ENCODE data around the gene PPIG.

Gene PPIG

DNA sequence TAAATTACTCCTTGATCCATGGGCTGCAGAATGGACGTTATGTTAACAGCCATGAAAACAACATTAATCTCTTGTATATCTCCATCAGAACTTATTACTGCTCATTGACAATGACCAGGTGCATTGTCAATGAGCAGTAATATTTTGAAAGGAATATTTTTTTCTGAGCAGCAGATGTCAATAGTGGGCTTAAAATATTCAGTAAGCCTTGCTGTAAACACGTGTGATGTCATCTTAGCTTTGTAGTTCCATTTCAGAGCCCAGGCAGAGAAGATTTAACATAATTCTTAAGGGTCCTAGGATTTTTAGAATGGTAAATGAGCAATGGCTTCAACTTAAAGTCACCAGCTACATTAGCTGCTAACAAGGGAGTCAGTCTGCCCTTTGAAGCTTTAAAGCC is 83.4 kb downstream of the PPIG start:
- DNase-seq (ENCODE audit: low read depth): no peak
- in situ Hi-C loops (cut with HindIII; ENCODE audit: low sequenced_read_pairs): no loop called here
- TF ChIP-seq, protein P1, sequence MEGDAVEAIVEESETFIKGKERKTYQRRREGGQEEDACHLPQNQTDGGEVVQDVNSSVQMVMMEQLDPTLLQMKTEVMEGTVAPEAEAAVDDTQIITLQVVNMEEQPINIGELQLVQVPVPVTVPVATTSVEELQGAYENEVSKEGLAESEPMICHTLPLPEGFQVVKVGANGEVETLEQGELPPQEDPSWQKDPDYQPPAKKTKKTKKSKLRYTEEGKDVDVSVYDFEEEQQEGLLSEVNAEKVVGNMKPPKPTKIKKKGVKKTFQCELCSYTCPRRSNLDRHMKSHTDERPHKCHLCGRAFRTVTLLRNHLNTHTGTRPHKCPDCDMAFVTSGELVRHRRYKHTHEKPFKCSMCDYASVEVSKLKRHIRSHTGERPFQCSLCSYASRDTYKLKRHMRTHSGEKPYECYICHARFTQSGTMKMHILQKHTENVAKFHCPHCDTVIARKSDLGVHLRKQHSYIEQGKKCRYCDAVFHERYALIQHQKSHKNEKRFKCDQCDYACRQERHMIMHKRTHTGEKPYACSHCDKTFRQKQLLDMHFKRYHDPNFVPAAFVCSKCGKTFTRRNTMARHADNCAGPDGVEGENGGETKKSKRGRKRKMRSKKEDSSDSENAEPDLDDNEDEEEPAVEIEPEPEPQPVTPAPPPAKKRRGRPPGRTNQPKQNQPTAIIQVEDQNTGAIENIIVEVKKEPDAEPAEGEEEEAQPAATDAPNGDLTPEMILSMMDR (IDR thresholded peaks at IDR 0.05; ENCODE audit: low read depth, low read length, missing control alignments): no peak

DNA sequence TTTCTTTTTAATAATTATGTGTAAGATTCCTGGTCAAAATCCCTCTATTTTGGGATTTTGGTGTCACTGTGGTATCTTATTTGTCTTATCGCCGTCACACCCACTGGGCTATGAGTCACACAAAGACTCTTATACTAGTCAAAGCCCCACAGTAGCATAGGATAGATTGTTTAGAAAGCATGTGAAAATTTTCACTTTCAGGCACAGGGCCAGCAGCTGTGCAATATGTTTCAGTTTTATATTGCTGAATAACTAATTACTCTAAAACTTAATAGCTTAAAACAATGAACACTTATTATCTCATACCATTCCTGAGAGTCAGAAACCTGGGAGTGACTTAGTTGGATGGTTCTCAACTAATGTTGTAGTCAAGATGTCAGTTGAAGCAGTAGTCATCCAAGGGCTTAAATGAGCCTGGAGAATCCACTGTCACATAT is 86.1 kb downstream of the PPIG start:
- TF ChIP-seq, protein P1 (IDR thresholded peaks at IDR 0.05; ENCODE audit: low read depth, low read length, missing control alignments): no peak
- DNase-seq (ENCODE audit: low read depth): no peak
- no peak overlapping the region for H3K4me3 ChIP-seq (ENCODE audit: low read depth, low read length)
- in situ Hi-C loops (cut with HindIII; ENCODE audit: low sequenced_read_pairs): no loop called here

More for the DNA sequence above, 83.4 kb downstream of the PPIG start:
- no peak overlapping the region for H3K4me3 ChIP-seq (ENCODE audit: low read depth, low read length)

DNA sequence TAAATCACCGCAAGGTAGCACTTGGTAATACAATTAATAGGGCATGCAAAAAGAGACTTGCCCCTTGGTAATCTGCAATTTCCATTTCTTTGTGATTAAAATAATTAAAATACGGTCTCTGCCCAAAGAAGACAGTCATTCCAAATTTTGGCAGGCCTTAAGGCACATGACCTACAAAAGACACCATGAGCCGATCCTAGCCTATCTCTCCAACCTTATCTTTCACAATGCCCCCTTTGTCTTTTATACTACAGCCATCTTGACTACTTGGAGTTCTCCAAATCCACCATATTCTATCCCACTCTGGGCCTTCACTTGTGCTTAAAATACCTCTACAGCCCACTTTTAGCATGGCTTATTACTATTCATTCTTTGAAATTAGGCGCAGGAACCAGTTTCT is 86.8 kb downstream of the PPIG start:
- in situ Hi-C loops (cut with HindIII; ENCODE audit: low sequenced_read_pairs): no loop called here
- H3K4me3 ChIP-seq (ENCODE audit: low read depth, low read length): no peak overlapping the region
- no peak for DNase-seq (ENCODE audit: low read depth)
- TF ChIP-seq, protein P1 (IDR thresholded peaks at IDR 0.05; ENCODE audit: low read depth, low read length, missing control alignments): no peak

DNA sequence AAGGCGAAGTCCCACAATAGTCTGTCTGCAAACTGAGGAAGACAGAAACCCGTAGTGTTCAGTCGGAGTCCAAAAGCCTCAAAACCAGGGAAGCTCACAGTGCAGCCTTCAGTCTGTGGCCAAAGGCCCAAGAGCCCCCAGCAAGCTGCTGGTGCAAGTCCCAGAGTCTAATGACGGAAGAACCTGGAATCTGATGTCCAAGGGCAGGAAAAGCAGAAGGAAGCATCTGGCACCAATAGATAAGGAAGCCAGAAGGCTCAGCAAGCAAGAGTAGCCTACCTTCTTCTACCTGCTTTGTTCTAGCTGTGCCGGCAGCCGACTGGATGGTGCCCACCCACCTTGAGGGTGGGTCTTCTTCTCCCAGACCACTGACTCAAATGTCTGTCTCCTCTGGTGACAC is 88.3 kb downstream of the PPIG start:
- TF ChIP-seq, protein P1 (IDR thresholded peaks at IDR 0.05; ENCODE audit: low read depth, low read length, missing control alignments): no peak
- in situ Hi-C loops (cut with HindIII; ENCODE audit: low sequenced_read_pairs): no loop called here
- DNase-seq (ENCODE audit: low read depth): no peak
- no peak overlapping the region for H3K4me3 ChIP-seq (ENCODE audit: low read depth, low read length)

DNA sequence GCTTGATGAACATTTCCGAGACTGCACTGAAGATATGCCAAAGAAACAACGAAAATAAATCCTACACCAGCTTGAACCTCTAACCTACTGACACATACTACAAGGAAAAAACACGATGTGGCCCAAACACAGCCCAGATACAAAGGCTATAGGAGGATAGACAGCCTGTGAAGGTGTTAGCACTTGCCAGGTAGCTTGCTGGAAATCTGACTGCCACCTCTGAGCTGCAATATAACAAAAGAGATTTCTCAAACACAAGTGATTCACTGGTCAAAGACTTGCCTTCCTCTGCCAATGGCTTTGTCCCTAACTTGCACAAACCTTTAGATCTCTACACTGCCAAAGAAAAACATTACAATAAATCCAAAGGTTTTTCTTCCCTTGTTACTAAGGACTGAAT is 89.0 kb downstream of the PPIG start:
- TF ChIP-seq, protein P1 (IDR thresholded peaks at IDR 0.05; ENCODE audit: low read depth, low read length, missing control alignments): no peak
- no peak overlapping the region for H3K4me3 ChIP-seq (ENCODE audit: low read depth, low read length)
- DNase-seq (ENCODE audit: low read depth): no peak
- in situ Hi-C loops (cut with HindIII; ENCODE audit: low sequenced_read_pairs): no loop called here

DNA sequence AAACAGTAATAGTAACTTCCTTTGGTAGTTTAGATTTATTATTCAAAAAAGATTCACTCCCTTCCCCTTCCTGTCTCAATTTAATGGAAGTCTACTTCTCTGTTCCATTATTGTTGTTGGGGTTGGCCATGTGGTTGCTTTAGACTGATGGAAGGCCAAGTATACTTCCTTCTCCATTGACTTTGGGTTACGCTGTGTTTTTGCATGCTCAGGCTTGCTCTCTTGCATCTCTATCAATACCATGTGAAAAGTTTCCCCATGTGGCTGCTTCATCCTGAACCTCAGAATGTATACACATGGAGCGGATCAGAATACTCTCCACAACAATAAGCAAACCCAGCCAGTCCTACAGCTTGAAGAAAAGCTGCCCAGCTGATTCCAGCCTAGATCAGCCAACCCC is 89.8 kb downstream of the PPIG start:
- in situ Hi-C loops (cut with HindIII; ENCODE audit: low sequenced_read_pairs): no loop called here
- TF ChIP-seq, protein P1 (IDR thresholded peaks at IDR 0.05; ENCODE audit: low read depth, low read length, missing control alignments): no peak
- no peak overlapping the region for H3K4me3 ChIP-seq (ENCODE audit: low read depth, low read length)
- no peak for DNase-seq (ENCODE audit: low read depth)

DNA sequence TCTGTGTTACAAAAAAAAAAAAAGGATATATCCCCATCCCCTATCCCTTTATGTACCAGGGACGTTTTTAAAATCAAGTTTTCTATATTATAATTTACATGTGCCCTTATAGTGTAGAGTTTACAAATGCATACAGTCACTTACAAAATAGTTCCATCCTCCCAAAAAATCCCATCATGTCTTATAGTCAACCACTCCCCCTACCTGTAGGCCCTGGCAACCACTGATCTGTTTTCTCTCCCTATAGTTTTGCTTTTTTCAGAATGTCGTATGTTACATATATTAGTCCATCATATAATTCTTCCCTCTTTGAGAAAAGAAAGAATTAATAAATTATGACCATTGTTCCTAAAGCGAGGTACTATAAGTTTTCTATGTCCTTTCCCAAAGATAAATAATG is 92.2 kb downstream of the PPIG start:
- TF ChIP-seq, protein P1 (IDR thresholded peaks at IDR 0.05; ENCODE audit: low read depth, low read length, missing control alignments): peak; percentile 24
- in situ Hi-C loops (cut with HindIII; ENCODE audit: low sequenced_read_pairs): no loop called here
- no peak overlapping the region for H3K4me3 ChIP-seq (ENCODE audit: low read depth, low read length)
- DNase-seq (ENCODE audit: low read depth): no peak

All from astrocyte of the cerebellum (primary cell).